ENCODE results near the gene CDRT4.

The CDRT4 gene

DNA sequence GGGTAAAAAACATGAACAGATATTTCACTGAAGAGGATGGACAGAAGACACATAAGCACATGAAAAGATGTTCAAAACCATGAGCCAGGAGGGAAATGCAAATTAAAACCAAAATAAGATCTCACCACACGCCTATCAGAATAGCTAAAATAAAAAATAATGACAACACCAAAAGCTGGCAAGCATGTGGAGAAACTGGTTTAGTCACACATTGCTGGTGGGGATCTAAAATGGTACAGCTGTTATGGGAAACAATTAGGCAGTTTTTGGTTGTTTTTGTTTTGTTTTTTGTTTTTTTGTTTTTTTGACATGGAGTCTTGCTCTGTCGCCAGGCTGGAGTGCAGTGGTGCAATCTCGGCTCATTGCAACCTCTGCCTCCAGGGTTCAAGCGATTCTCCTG is 81.3 kb downstream of the CDRT4 start:
- DNase-seq (ENCODE audit: low read depth, low spot score) = no peak
- TF ChIP-seq, protein P1, sequence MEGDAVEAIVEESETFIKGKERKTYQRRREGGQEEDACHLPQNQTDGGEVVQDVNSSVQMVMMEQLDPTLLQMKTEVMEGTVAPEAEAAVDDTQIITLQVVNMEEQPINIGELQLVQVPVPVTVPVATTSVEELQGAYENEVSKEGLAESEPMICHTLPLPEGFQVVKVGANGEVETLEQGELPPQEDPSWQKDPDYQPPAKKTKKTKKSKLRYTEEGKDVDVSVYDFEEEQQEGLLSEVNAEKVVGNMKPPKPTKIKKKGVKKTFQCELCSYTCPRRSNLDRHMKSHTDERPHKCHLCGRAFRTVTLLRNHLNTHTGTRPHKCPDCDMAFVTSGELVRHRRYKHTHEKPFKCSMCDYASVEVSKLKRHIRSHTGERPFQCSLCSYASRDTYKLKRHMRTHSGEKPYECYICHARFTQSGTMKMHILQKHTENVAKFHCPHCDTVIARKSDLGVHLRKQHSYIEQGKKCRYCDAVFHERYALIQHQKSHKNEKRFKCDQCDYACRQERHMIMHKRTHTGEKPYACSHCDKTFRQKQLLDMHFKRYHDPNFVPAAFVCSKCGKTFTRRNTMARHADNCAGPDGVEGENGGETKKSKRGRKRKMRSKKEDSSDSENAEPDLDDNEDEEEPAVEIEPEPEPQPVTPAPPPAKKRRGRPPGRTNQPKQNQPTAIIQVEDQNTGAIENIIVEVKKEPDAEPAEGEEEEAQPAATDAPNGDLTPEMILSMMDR (IDR thresholded peaks at IDR 0.05; ENCODE audit: insufficient read depth, low read length, missing control alignments) = no peak
- POLR2A ChIA-PET = no interaction called here
- CTCF ChIA-PET = no interaction called here
- H3K4me3 ChIP-seq (ENCODE audit: low read depth, low read length) = no peak overlapping the region

All from AG04449 (cell line).